H1 (cell line): Measurements from ENCODE around the gene CHD8. TPM values are rescaled to one million over a fixed set of nuclear protein-coding genes. Genes with fewer than 3 reads are reported as not detected.

ENCODE experiments used
- E2F6 ChIP-seq: IDR thresholded peaks from 2 replicates; pipeline ENCODE4 v1.6.1; 2012; ENCODE audit warnings: inconsistent platforms
- KDM5A ChIP-seq: fragments of 200-600 bp; IDR thresholded peaks from 2 replicates; pipeline ENCODE4 v1.7.1; 2012; ENCODE audit warnings: mild to moderate bottlenecking, low read length, inconsistent platforms, mixed read lengths
- RFX5 ChIP-seq: IDR thresholded peaks from 2 replicates; pipeline ENCODE4 v1.6.1; 2011; ENCODE audit warnings: low read depth, low read length, improper control_type of control experiment, borderline replicate concordance
- RXRA ChIP-seq: IDR thresholded peaks from 2 replicates; pipeline ENCODE4 v1.6.1; 2011; ENCODE audit warnings: low read depth, mild to moderate bottlenecking, low read length, moderate library complexity; ENCODE audit not compliant: insufficient read depth
- USF2 ChIP-seq: IDR thresholded peaks from 2 replicates; pipeline ENCODE4 v1.6.1; 2011; ENCODE audit warnings: low read length, improper control_type of control experiment
- polyA plus RNA-seq, 7 experiments: library from polyadenylated mRNA; depleted of rRNA in 3 of 7; stranded (reverse) in 5 of 7; unstranded in 2 of 7; fragments of >200 nt in 5 of 7; fragments of 200-250 nt in 2 of 7; gene quantifications; 1 replicate in 5 of 7; 2 replicates in 1 of 7; 4 replicates in 1 of 7; pipeline versions ENCODE4 v1.2.1 to v1.2.3, GENCODE V29; 2011 to 2013; ENCODE audit warnings: missing spikeins in 2 of 7, mixed read lengths in 2 of 7
- total RNA-seq: library from RNA; stranded (reverse); fragmentation: NEBNext Ultra II Directional; extraction: Animal tissue kit (Norgen Biotek cat#: 25700); gene quantifications from 2 replicates; pipeline ENCODE4 v1.2.1, GENCODE V29; 2021

The CHD8 gene
- total and polyA plus RNA-seq, 2 of the 8 experiments (the other 6 are each of a cell fraction or from before 2014, with no cell fraction given) = 88.3 to 140 TPM

GRCh38 chr14:21505012-21505553, 49.2 kb upstream of the CHD8 start (continued):
- TF ChIP-seq USF2 (no peak), E2F6 (no peak), KDM5A (no peak), RXRA (no peak), RFX5 (no peak)
